Kidney (tissue), 14 donors: Measurements from ENCODE around the gene MYLK2. TPM values are rescaled to one million over a fixed set of nuclear protein-coding genes. Genes with fewer than 3 reads are reported as not detected.

Experiments used
- DNase-seq, 5 donors: peaks; one replicate each; pipeline ENCODE4 v3.0.0-alpha.2; 2013 to 2020
- FAIRE-seq: peaks from 2 replicates; lab custom pipeline; 2012; peaks lifted over from hg19 to GRCh38; lab: Jason Lieb, UNC
- H3K27ac ChIP-seq, 2 donors: one replicate each; pipeline ENCODE4 v1.7.0; 2013; ENCODE audit warnings: low read depth in 2 of 2, low read length in 2 of 2, inconsistent platforms in 1 of 2
- H3K27me3 ChIP-seq: one replicate; pipeline ENCODE4 v1.7.1; 2013; ENCODE audit warnings: low read length, inconsistent platforms; ENCODE audit not compliant: control insufficient read depth, insufficient read depth
- H3K36me3 ChIP-seq, 3 donors: one replicate each; pipeline versions ENCODE4 v1.7.0 to v1.7.1; 2013; ENCODE audit warnings: low read length in 3 of 3, control low read depth in 1 of 3, inconsistent platforms in 1 of 3; ENCODE audit not compliant: insufficient read depth in 3 of 3, control insufficient read depth in 2 of 3
- H3K4me1 ChIP-seq, 3 donors: one replicate each; pipeline versions ENCODE4 v1.7.0 to v1.7.1; 2013; ENCODE audit warnings: low read length in 3 of 3, inconsistent platforms in 1 of 3, low read depth in 1 of 3; ENCODE audit not compliant: control insufficient read depth in 2 of 3, insufficient read depth in 2 of 3
- H3K4me3 ChIP-seq, 3 donors: one replicate each; pipeline versions ENCODE4 v1.7.0 to v1.8.1; 2013; ENCODE audit warnings: low read length in 3 of 3, control low read depth in 1 of 3, inconsistent platforms in 1 of 3
- H3K9ac ChIP-seq, 3 donors: one replicate each; pipeline versions ENCODE4 v1.7.0 to v1.7.1; 2013; ENCODE audit warnings: low read length in 3 of 3, control low read depth in 1 of 3, inconsistent platforms in 1 of 3
- H3K9me3 ChIP-seq, 3 donors: one replicate each; pipeline versions ENCODE4 v1.7.0 to v1.7.1; 2013; ENCODE audit warnings: low read length in 3 of 3, control low read depth in 1 of 3, inconsistent platforms in 1 of 3; ENCODE audit not compliant: control insufficient read depth in 2 of 3, insufficient read depth in 1 of 3
- CTCF ChIP-seq: IDR thresholded peaks from 3 replicates; pipeline ENCODE4 v1.5.1; 2012; ENCODE audit warnings: mild to moderate bottlenecking, moderate library complexity, borderline replicate concordance; ENCODE audit not compliant: insufficient read depth; ENCODE audit errors: extremely low read depth
- intact Hi-C: fragments of 100-400 bp; cut with DNase I; formaldehyde crosslinking; loops from one replicate; pipeline ENCODE4 v1.11.1; 2022
- polyA plus RNA-seq: library from polyadenylated mRNA; stranded (reverse); fragments of 350-450 nt; fragmentation: Illumina TruSeq; extraction: RNeasy Lipid Tissue Mini Kit (QIAGEN cat#74804); gene quantifications from one replicate; pipeline ENCODE4 v1.2.3, GENCODE V29; 2014; ENCODE audit warnings: low read depth, low replicate concordance; ENCODE audit not compliant: insufficient read depth
- total RNA-seq: library from RNA; stranded (reverse); fragmentation: NEBNext Ultra II Directional; extraction: Animal tissue kit (Norgen Biotek cat#: 25700); gene quantifications from one replicate; pipeline ENCODE4 v1.2.1, GENCODE V29; 2021
- donor health status: control.
- donor health status: control.
- donor health status: control.
- donor health status: control.
- donor health status: control.
- donor health status: DM: yes; HTN: yes; CAD: no.
- donor health status: Normal renal cell carcinoma (clear cell type).

Gene MYLK2
- total and polyA plus RNA-seq, 2 donors from 2014 or later, result not detected

DNA sequence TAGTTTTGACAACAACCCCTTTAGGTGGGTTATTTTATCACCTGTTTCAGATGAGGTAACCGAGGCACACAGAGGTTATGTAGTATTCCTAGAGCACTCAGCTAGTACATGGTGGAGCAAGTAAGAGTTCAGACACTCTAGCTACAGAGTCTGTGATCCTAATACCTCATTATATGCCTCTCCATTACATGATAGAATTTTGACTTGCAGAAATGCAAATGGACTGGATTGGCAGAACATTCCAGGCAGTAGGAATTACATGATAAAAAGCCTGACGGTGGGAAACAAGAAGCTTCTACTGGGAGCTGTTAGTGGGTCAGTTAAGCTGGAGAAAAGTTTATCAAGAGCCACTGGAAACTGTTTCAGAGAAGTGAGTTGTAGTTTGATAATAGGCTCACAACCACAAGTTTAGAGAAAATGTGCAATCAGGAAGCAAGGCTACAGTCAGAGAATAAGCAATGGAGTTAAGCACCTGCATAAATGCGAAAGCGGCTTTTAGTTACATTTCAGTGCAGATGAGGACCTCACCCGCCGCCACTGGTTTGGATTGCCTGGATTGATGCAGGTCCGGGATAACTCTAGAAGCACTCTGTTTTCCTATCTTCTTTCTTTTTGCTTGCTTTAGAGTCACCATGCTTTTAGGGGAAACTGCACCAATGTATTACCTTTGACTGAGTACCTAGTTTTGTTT lies 34.7 kb upstream of the MYLK2 start:
- Histone ChIP-seq H3K27me3 (no peaks in the 10 kb centered on the region), H3K9me3 (no peaks in the 10 kb centered on the region), H3K9ac (no peak overlapping the region), H3K27ac (no peak overlapping the region), H3K4me1 (no peaks in the 10 kb centered on the region), H3K36me3 (no peaks in the 10 kb centered on the region), H3K4me3 (no peak overlapping the region)
- intact Hi-C loops, result no loop called here
- DNase-seq, result no peak
- FAIRE-seq, result no peak
- TF ChIP-seq CTCF, result no peak

DNA sequence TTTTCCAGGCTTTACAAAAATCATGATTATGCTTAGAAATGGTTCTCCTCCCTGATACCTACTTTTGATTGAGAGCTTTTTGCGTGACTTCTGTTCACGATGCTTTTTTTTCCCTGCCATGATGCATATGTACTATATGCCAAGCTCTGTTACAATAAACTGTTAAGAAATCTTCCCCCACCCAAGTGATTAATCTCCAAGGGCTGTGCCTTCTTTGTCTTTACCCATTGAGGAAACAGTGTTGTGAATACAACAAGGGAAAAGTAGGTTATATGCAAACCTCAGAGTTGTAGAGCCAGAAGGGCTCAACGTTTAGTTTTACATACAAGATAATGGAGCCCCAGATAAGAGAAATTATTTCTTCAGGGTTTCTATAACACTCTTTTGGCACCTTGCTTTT lies 34.1 kb upstream of the MYLK2 start:
- no peaks in the 10 kb centered on the region for H3K27me3 ChIP-seq
- DNase-seq (no peak), FAIRE-seq (no peak)
- no peak for TF ChIP-seq CTCF
- H3K4me1 ChIP-seq, result no peaks in the 10 kb centered on the region
- H3K27ac ChIP-seq, result no peak overlapping the region
- H3K9ac ChIP-seq, result no peak overlapping the region
- H3K4me3 ChIP-seq, result no peak overlapping the region
- no peaks in the 10 kb centered on the region for H3K36me3 ChIP-seq
- intact Hi-C loops, result no loop called here
- no peaks in the 10 kb centered on the region for H3K9me3 ChIP-seq

DNA sequence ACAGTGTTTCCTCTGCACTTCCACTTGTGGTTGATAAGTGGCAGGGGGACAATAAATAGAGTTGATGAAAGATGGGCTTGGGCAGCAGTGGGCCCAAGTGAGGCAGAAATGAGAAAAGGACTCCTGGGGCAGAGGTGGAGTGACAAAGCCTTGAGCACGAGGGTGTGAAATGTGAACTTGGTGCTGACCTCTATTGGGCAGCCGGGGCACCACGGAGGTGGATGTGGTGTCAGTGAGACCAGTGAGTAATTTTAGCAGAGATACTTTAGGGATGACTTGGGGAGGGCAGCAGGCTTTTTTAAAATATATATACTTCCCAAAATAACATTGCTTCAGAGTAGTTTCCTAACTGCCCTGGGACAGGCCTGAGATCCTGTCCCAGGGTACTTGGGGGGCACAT lies 30.6 kb upstream of the MYLK2 start:
- Histone ChIP-seq H3K4me3 (no peak overlapping the region), H3K4me1 (no peaks in the 10 kb centered on the region), H3K9me3 (no peaks in the 10 kb centered on the region), H3K27me3 (no peaks in the 10 kb centered on the region), H3K27ac (no peak overlapping the region), H3K36me3 (peaks cover 0 to 2% (median 0%) of the 10 kb centered on the region in 3 donors), H3K9ac (no peak overlapping the region)
- intact Hi-C loops, result no loop called here
- FAIRE-seq, result no peak
- DNase-seq, result no peak
- no peak for TF ChIP-seq CTCF

DNA sequence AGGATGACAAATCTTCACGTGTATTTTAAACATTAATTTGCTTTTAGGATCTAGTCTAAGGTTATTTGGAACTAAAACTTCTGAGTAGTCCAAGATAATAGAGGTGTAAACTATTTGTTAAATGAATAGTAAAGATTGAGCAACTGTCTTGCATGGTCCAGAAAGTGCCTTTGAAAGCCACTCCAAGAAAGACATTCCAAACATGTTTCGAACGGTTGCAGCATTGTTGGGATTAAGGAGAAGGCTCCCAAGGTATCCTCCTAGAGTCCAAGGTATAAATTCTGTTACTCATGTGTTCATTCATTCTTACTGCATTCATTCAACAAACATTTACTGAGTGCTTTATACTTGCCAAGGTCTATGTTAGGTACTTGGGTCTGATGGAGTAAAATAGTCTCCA lies 28.8 kb upstream of the MYLK2 start:
- Histone ChIP-seq H3K9me3 (no peaks in the 10 kb centered on the region), H3K27me3 (no peaks in the 10 kb centered on the region), H3K36me3 (peaks cover 0 to 2% (median 0%) of the 10 kb centered on the region in 3 donors), H3K27ac (no peak overlapping the region), H3K4me1 (no peaks in the 10 kb centered on the region), H3K4me3 (no peak overlapping the region), H3K9ac (no peak overlapping the region)
- intact Hi-C loops, result no loop called here
- TF ChIP-seq CTCF, result no peak
- DNase-seq (no peak), FAIRE-seq (no peak)
